HG03439 (cell line): ENCODE measurements around the gene STIP1.

ENCODE experiments used
- ATAC-seq: cut with Tn5 transposase; IDR thresholded peaks from one replicate; pipeline ENCODE4 v1.9.1; 2021; ENCODE audit warnings: mild to moderate bottlenecking, moderate library complexity; ENCODE audit not compliant: unreplicated experiment

Gene STIP1

DNA sequence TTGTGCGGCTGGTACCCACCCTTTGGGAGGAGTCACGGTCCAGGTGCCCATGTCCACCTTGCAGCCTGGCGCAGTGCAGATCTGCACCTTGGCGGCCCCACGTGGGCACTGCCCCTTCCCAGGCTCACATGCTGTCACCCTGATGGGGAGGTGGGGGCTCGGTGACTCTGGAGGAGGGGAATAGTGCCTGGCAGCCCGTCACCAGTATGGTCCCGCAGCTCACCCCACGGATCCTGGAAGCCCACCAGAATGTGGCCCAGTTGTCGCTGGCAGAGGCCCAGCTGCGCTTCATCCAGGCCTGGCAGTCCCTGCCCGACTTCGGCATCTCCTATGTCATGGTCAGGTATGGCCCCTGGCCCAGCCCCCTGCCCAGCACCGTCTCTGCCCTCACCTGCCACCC lies 34.8 kb downstream of the STIP1 start:
- no peak for ATAC-seq

DNA sequence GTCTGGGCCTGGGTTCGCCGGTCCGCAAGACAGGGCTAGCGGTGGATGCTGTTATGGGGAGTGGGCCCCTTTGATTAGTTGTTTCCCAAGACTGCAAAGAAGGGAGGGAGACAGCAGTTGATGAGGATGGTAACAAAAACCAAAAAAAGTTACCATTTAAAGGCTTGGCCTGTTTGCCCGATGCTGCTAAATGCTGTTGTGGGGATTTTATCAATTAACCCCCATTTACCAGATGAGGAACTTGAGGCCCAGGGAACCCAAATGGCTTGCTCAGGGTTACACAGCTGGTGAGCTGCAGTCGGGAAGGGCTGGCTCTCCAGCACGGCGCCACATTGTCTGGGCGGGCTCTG lies 36.7 kb downstream of the STIP1 start:
- no peak for ATAC-seq

DNA sequence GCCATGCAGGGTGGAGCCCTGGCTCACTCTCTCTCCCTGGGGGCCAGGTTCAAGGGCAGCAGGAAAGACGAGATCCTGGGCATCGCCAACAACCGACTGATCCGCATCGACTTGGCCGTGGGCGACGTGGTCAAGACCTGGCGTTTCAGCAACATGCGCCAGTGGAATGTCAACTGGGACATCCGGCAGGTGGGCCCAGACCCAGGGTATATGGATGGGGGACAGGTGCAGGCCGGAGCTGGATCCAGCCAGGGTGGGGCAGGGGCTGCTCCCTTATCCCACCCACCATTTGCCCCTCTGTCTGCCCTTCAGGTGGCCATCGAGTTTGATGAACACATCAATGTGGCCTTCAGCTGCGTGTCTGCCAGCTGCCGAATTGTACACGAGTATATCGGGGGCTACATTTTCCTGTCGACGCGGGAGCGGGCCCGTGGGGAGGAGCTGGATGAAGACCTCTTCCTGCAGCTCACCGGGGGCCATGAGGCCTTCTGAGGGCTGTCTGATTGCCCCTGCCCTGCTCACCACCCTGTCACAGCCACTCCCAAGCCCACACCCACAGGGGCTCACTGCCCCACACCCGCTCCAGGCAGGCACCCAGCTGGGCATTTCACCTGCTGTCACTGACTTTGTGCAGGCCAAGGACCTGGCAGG lies 37.2 kb downstream of the STIP1 start:
- ATAC-seq, result no peak

DNA sequence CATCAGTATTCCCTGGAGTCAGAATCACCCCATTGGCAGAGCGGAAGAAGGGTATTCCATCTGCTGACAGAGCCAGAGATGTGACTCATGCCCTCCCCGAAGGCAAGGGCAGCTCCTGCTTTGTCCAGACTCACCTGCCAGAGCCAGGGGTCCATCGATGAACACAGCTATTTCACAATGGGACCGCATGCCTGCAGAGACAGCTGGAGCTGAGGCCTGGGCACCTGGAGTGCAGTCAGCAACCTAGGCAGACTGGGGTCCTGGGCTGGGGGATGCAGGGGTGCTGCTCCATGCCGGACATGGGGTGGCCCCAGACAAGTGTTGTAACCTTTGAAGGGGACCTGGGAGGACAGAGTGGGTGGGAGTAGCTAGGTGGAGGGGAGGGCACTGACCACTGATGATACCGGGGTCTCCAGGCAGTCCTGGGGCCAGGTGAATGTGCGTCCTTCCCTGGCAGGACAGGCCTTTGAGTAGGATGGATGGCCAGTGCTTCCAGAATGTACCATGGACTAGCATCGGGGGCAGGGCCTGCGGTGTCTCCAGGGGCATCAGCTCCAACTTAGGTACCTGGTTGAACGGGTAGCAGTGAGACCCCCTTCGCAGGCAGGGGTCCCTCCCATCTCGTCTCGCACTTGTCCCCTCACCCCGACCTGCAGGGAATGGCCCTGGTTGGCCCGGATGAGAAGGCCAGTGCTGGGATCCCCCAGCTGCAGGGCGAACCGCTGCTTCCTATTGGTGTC lies 38.4 kb downstream of the STIP1 start:
- ATAC-seq, result no peak

DNA sequence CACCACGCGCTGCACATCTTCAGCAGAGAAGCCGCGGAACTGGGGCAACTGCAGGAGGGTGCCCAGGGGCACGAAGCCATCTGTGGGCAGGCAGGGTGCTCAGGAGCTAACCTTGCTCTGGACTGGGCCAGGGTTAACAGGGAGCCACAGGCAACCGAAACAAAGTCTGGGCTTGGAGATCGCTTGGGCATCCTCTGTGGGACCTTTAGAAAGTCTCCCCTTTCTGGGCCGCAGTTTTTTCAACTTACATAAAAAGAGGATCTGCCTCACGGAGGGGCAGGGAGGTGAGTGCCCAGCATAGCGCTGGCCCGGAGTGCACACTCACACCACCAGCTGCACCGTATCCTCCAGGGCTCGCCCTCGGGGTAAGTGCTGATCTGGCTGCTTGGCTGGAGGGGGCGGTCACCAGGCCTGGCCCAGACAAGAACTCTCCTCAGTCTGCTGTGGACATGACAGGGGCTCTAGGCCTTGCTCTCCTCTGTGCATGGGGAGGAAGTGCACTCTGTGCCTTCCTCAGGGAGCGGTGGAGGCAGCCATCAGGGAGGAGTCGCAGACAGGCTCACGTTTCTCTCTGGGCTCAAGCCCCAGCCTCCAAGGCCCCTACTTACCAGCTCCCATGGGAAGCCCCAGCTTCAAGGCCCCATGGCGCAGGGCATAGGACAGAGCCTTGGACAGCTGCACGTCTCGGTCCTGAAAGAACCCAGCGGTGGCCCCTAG lies 39.1 kb downstream of the STIP1 start:
- no peak for ATAC-seq

DNA sequence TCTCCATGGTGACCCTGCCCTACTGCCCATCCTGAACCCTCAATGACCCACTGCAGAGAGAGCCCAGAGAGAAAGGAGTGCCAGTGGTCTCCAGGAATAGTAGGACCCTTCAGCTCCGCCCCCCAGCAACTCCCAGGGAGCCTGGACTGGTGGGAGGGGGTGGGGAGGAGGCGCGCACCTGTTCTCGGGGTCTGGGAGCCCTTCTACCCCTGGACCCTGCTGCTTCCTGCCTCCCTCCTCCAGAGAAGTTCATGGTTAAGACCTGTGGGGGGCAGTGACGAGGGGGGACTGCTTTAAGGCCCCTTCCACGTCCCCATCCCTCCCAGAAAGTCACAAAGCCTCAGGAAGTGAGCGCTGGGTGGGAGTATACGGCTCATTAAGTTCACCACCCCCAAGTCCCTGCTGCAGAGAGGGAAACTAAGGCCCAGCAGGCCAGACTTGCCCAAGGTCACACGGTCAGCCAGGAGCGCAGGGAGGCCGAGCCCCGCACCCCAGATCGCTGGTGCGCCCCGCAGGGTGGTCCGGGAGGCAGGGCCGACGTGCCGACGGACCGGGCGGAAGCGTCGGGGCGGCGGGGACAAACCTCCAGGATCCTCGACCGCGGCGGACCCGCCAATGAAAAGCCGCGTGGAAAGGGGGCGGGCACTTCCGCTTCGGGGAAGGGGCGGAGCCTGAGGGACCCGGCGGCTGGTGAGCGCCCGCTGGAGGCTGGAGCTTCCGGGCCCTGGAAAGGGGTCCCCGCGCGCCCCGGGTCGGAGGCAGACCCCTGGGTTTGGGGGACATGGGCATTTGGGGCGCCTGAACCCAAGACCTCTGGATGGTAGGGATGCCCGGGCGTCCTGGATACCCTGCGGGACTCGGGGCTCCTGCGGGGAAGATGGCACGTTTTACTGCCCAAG lies 39.9 kb downstream of the STIP1 start, which contains the start of the genes NUDT22 and TRPT1:
Gene NUDT22 (plus strand): TSS at position 667 of the 899 bp plus-strand sequence. CDS start 379 bp downstream, outside the sequence.
Gene TRPT1 (minus strand): TSS at position 579 of the 899 bp plus-strand sequence. CDS start 326 bp downstream, at position 253.
- peak; percentile 47 for ATAC-seq

DNA sequence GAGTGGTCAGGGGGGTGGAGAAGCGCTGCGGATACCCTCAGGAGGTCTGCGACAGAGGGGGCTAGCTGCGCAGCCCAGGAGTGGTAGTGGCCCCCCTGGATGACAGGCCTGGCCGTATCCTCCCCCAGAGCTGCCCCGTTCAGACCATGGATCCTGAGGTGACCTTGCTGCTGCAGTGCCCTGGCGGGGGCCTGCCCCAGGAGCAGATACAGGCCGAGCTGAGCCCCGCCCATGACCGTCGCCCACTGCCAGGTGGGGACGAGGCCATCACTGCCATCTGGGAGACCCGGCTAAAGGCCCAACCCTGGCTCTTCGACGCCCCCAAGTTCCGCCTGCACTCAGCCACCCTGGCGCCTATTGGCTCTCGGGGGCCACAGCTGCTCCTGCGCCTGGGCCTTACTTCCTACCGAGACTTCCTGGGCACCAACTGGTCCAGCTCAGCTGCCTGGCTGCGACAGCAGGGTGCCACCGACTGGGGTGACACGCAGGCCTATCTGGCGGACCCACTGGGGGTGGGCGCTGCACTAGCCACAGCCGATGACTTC lies 40.6 kb downstream of the STIP1 start:
- peak; percentile 13 for ATAC-seq

DNA sequence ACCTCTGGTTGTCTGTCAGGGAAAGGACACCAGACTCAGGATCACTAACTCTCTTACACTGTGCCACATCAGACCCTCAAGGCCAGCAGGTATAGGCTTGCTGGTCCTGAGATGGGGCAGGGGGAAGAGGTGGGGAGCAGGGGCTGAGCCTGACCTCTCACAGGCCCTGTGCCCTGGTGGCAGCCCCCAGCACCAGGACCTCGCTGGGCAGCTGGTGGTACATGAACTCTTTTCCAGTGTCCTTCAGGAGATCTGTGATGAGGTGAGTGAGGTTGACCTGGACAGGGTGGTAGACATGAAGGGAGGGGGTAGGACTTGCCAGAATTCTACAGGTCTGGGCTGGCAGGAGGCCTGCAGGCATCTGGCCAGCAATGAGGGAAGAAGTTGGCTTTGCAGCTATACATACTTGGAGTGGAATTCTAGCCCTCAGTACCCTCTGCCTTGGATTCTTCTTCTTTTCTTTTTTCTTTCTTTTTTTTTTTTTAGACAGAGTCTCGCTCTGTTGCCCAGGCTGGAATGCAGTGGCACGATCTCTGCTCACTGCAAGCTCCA lies 41.5 kb downstream of the STIP1 start:
- no peak for ATAC-seq

DNA sequence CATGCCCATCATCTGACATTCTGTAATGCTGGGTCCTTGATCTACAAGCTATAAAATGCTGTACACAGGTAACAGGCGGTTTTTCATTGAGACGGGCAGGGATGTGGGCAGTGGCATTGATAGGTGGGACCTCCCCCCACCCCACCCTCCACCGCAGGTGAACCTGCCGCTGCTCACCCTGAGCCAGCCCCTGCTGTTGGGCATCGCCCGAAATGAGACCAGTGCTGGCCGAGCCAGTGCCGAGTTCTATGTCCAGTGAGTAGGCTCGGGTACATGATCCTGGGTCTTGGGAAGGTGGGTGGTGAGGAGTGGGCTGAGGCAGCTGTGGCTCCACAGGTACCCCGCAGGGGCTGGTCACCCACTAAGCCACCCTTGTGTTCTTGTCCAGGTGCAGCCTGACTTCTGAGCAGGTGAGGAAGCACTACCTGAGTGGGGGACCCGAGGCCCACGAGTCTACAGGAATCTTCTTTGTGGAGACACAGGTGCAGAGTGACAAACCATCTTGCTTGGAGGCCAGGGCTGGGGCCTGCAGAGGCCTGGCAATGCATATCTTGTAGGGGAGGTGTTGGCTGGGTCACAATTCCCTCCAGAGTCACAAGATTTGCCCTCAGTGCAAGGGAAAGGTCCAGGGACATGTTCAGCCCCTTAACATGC lies 43.2 kb downstream of the STIP1 start:
- no peak for ATAC-seq

DNA sequence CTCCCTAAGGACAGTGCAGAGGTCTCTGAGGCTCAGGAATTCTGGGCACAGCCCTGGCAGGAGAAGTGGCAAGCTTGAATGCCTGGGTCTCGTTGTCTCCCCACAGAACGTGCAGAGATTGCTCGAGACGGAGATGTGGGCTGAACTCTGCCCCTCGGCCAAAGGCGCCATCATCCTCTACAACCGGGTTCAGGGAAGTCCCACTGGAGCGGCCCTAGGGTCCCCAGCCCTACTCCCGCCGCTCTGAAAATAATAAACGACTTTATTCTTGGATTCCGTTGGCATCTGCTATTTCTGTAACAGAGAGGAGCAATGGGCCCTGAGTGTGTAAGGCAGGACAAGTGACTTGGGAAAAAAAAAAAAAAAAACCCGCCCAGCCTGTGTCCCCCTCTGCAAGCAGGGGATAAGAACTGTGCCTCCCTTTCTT lies 43.8 kb downstream of the STIP1 start:
- no peak for ATAC-seq

DNA sequence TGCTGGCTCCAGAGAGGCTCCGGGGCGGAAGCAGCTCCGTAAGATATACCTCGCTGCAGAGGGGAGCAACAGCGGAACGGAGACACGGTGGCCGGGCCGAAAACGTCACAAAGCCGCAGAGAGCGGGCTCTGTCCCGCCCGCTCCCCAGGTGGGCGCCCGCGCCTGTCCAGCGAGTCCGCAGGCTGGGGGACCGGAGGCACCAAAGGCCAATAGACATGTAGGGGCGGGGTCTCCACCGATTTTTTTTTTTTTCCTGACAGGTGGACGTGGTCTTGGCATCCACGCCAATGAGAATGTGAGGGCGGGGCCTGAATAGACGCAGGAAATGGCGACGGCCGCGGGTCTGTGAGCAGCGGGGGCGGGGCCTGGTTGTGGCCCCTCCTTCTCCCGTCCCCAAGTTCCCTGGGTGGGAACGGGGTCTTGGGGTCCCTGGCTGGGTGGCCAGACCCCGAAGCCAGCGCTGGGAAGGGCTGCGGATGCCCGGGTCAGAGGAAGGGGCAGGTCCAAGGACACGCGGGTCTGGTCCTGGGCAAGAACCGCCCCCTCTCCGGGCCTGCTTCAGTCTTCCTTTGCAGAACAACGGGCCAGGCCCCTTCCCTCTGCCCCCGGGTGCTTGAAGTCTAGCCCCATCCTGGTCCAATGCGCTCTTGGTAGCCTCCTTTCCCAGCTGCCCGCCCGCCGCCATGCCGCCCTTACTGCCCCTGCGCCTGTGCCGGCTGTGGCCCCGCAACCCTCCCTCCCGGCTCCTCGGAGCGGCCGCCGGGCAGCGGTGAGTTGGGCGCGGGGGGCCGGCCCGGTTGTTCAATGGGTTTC lies 44.4 kb downstream of the STIP1 start, which contains the start of gene DNAJC4:
Gene DNAJC4 (plus strand): TSS at position 378 of the 814 bp plus-strand sequence. CDS start 307 bp downstream, at position 685.
- peak; percentile 51 for ATAC-seq

DNA sequence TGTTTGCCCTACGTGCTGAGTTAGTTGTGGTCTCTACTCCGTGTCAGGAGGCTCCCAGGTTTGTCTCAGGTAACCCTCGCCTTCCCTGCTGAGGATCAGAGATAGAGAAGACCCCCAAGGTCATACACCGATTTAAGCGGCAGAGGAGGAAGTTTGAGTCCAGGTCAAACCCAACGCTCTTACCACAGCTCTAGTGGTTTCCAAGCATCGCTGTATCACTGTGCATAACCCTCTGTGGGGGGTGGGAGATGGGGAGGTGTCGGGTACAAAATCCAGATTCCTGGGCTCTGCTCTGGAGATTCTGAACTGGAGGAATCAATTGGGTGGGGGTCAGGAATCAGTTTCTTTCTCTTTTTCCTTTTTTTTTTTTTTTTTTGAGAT lies 45.0 kb downstream of the STIP1 start:
- ATAC-seq, result no peak

DNA sequence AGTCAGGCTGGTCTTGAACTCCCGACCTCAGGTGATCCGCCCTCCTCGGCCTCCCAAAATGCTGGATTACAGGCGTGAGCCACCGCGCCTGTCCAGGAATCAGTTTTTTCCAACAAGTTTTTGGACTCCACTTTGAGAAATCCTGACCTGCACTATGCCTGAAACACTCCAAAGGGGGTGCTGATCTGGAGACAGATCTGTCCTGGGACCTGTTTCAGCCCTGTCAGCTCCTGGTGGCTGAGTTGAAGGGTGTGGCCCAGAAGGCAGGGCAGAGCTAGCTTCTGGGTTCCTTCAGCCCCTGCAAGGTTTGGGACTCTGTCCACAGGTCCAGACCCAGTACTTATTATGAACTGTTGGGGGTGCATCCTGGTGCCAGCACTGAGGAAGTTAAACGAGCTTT lies 45.6 kb downstream of the STIP1 start:
- no peak for ATAC-seq

DNA sequence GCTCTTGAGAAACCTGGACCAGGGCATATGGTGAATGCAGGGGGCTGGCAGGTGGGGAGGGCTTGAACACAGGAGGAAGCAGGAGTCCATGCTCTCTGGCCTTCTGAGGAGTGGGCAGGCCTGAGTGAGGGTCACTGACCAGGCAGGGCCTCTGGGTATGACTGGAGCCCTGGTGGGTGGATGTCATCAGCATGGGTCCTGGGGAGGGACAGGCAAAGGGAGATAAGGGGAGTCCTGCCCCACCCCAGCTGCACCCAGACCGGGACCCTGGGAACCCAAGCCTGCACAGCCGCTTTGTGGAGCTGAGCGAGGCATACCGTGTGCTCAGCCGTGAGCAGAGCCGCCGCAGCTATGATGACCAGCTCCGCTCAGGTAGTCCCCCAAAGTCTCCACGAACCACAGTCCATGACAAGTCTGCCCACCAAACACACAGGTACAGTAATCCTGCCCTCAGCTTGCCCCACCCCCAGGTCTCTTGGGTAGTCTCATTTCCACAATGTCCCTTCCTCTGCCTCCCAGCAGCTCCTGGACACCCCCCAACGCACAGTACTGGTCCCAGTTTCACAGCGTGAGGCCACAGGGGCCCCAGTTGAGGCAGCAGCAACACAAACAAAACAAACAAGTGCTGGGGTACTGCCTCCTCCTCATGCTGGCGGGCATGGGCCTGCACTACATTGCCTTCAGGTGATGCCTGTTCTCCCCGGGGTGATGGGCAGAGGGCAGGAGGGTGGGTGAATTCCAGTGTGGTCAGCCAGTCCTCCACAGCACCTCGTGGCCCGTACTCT lies 46.4 kb downstream of the STIP1 start:
- no peak for ATAC-seq

DNA sequence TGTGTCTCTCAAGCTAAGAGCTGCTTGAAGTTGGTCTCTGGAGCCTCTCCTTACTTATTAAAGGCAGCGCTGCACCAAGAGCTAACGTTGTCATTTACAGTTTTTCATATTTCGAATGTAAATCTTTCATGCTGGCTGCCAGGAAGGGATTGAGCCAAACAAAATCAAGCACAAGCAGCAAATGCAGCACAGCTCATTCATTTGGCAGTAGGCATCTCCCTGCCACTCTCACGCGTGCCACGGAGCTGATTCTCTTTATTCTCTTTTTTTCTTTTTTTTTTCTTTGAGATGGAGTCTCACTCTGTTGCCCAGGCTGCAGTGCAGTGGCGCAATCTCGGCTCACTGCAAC lies 47.0 kb downstream of the STIP1 start:
- ATAC-seq, result no peak

DNA sequence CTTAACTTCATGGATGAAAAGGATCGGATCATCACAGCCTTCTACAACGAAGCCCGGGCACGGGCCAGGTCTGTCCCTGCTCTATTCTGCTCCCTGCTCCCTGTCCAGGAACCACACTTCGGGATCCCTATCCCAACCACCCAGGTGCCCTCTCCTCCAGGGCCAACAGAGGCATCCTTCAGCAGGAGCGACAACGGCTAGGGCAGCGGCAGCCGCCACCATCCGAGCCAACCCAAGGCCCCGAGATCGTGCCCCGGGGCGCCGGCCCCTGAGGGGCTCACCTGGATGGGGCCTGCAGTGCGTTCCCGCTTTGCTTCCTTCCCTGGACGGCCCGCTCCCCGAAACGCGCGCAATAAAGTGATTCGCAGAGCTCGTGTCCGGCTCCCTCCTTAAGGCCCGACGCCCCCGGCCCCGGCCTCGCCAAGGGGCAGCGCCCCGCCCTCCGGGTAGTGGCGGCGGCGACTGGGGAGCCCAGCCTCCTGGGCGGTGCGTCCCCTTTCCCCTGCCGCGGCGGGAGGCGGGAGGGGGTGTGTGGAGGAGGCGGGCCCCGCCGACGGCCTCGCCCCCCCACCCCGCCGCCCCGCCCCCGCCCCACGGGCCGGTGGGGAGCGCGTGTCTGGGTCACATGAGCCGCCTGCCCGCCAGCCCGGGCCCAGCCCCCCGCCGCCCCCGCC lies 48.1 kb downstream of the STIP1 start, which contains the start of gene VEGFB:
Gene VEGFB (plus strand): TSS at position 672 of the 674 bp plus-strand sequence. CDS start 250 bp downstream, outside the sequence.
- ATAC-seq, result peak; percentile 29

DNA sequence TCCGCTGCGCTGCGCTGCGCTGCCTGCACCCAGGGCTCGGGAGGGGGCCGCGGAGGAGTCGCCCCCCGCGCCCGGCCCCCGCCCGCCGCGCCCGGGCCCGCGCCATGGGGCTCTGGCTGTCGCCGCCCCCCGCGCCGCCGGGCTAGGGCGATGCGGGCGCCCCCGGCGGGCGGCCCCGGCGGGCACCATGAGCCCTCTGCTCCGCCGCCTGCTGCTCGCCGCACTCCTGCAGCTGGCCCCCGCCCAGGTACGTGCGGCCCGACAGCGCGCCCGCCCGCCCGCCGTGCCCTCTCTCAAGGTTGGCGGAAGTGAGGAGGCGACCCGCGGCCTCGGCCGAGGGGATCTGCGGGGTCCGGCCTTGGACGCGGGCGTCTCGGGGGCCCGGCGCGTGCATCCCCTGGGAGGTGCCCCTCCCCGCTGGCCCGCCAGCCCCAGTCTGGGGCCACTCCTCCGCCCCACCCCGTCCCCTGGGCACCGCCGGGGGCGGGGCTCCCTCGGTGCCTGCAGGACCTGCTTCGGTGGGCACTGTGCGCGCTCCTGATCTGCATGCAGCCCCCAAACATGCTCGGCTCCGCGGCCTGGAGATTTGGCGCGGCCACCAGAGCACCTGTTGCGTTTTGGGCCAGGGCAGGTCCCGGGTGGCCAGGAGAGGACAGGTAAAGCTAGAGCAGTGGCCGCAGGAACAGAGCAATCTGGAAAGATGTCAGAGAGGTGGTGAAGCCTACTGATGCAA lies 48.8 kb downstream of the STIP1 start:
- peak; percentile 18 for ATAC-seq
